SHP77 (cell line): ENCODE results near the gene GABBR1.

Experiments
- DNase-seq, 2 experiments: peaks; one replicate each; lab custom pipeline; 2025; lab: John Stamatoyannopoulos, UW

Gene GABBR1

DNA sequence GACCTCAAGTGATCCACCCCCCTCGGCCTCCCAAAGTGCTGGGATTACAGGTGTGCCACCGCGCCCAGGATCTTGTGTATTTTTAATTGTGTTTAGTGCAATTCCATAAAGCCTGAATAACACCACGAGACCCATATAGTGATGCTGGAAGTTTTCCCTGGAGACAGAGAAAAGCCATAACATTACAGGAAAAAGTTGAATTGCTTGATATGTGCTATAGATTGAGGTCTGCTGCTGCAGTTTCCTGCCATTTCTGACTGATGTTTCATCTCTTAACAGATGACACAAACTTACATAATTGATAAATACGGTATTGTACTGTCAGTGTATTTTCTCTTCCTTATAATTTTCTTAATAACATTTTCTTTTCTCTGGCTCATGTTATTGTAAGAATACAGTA is 66.1 kb downstream of the GABBR1 start:
- DNase-seq, result no peak

DNA sequence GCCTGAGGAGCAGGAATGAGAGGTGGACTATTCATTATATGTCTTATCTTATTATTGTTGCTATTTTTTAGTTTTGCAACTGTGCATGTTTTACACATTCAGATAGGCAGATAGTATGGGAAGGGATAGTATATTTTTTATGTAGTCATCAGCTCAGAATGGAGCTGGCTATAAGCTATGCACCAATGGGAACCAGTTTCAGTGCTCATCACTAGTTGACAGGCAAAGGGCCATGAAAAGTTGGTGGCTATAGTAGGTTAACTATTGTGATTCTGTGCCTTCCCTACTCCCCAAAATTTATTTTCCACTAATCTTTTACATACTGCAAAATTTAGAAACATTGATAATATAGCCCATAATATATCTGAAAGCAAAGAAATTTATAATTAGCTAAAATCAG is 68.1 kb downstream of the GABBR1 start:
- DNase-seq, result no peak

- no peak for DNase-seq
These were observed 69.5 kb downstream of the GABBR1 start for GRCh38 chr6:29563435-29563965.

DNA sequence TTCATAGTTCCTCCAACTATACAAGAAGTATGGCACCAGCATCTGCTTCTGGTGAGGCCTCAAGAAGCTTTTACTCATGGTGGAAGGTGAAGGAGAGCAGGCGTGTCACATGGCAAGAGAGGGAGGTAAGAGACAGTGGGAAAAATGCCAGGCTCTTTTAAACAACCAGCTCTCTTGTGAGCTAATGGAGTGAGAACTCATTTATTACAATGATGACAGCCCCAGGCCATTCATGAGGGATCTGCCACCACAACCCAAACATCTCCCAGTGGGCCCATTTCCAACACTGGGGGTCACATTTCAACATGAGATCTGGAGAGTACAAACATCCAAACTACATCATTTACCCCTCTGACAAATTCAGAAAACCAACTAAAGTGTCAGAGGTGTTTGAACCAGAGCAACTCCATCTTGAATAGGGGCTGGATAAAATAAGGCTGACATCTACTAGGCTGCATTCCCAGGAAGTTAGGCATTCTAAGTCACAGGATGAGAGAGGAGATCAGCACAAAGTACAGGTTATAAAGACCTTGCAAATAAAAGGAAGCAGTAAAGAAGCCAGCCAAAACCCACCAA is 71.3 kb downstream of the GABBR1 start:
- no peak for DNase-seq

- no peak for DNase-seq
These were observed 71.9 kb downstream of the GABBR1 start for GRCh38 chr6:29561091-29561490.

DNA sequence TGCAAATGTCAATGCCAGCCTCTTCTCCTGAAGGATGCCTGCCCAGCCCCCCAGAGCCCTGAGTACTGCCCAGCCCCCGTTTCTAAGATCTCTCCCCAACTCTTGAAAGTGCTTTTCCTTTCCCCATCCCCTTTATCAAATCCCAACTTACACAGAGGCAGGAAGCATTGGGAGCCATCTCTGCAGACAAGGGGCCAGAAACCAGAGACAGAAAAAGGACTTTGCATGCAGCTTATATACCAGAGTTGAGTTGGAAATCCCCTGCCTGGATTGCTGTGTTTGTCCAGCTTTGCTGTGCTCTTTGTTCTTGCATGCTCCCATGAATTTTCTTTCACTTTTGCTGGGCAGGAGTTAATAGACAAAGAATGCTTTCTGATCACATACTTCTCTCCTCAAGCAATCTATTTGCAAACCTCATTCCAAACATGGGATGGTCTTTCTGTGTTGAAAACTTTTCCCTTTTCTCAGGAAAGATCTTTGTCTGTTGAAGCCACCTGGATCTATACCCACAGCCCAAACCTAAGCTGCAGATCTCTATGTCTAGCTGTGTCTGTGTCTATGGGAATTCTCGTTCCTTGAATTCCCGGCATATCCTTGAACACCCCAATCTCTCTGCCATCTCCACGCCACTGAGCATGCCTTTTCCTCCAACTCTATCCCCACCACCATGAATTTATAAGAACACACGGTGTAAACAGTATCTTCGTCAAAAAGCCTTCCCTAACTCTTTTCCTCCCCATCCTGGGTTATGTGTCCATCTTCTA is 73.3 kb downstream of the GABBR1 start, which contains the start of gene UBD:
UBD (minus strand) TSS at position 209 of the 764 bp plus-strand sequence; CDS start at position 178, 31 bp downstream.
- DNase-seq, result no peak

DNA sequence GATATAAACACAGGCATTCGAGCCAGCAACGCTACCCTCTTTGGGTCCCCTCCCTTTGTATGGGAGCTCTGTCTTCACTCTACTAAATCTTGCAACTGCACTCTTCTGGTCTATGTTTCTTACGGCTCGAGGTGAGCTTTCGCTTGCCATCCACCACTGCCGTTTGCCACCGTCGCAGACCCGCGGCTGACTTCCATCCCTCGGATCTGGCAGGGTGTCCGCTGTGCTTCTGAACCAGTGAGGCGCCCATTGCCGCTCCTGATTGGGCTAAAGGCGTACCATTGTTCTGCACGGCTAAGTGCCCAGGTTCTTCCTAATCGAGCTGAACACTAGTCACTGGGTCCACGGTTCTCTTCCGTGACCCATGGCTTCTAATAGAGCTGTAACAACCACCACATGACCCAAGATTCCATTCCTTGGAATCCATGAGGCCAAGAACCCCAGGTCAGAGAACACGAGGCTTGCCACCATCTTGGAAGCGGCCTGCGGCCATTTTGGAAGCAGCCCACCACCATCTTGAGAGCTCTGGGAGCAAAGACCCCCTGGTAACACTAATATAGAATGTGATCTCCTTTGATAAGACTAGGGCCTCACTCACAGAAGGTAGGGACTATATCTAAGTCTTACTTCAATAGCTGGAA is 74.4 kb downstream of the GABBR1 start:
- DNase-seq, result no peak

- no peak for DNase-seq
These were observed 75.7 kb downstream of the GABBR1 start for GRCh38 chr6:29557320-29557719.

DNA sequence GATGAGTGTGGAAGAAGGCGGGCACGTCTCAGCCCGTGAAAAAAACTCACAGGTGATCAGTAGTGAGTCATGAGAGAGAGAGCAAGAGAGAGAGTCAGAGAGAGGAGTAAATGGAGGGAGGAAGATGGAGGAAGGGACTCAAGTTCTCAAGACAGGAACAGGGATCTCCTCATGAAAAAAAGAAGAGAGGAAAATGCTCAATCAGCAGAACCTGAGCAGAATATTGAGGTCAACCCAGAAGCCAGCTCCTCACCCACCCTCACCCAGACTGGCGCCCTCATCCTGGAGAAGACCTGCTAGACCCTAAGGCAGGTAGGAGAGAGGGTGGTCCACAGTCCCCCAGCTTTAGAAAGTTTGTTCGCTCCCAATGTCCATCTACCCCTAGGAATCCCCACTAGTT is 78.2 kb downstream of the GABBR1 start:
- no peak for DNase-seq

DNA sequence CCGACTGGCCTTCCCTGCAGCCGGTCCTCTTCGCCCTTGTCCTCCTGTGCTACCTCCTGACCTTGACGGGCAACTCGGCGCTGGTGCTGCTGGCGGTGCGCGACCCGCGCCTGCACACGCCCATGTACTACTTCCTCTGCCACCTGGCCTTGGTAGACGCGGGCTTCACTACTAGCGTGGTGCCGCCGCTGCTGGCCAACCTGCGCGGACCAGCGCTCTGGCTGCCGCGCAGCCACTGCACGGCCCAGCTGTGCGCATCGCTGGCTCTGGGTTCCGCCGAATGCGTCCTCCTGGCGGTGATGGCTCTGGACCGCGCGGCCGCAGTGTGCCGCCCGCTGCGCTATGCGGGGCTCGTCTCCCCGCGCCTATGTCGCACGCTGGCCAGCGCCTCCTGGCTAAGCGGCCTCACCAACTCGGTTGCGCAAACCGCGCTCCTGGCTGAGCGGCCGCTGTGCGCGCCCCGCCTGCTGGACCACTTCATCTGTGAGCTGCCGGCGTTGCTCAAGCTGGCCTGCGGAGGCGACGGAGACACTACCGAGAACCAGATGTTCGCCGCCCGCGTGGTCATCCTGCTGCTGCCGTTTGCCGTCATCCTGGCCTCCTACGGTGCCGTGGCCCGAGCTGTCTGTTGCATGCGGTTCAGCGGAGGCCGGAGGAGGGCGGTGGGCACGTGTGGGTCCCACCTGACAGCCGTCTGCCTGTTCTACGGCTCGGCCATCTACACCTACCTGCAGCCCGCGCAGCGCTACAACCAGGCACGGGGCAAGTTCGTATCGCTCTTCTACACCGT is 79.5 kb downstream of the GABBR1 start:
- no peak for DNase-seq

DNA sequence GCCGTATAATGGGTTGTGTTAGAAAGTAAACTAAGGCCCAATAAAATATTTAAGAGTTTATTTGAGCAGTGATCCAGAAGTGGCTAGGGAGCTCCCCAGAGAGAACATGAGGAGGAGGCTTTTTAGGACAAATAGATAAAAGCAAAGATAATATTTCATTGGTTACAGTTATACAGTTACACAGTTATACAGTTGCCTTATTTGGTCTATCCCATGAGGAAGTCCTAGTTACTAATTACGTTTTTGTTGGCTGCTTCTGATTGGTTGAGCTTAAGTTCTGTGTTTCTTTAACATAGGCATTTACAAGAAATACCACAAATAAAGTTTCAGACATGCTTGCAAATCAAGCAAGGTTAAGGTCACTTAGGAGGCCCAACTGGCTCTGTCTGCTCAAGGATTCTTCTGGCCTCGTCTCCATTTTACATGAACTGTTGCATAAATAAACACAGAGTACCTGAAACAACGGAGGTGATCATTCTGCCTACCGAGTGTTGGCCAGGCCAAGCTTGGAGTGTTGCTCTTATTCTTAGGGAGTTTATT is 80.4 kb downstream of the GABBR1 start:
- no peak for DNase-seq

- DNase-seq, result no peak
These were observed 85.4 kb downstream of the GABBR1 start for GRCh38 chr6:29547573-29547972.

DNA sequence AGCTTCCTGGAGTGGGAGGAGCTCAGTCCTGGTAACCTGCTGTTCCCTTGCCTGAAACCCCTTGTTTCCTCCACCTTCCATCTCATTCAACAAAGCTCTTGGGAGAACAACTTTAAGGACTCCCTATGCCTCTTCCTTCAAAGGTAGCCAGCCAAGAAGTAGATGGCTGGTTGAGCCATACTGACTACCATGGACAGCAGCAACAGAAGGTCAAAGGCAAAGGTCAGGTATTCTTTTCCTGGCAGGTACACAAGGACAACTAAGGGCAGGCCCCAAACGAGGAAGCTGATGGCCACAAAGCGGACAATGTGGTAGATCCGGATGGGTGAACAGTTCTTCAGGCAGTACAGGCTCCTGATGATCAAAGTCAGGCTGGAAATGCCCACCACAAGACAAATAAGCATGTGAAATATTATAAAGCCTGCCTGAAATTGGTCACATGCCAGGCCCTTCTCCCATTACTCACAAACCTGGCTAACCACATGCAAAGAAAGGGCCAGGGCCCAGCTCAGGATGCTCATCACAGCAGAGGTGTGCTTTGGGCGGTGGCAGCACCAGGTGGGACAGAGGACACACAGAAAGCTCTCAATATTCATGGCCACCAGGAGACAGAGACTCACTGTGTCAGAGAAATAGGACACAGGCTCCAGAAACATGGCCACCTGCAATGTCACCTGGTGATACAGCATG is 95.1 kb downstream of the GABBR1 start:
- DNase-seq, result no peak

DNA sequence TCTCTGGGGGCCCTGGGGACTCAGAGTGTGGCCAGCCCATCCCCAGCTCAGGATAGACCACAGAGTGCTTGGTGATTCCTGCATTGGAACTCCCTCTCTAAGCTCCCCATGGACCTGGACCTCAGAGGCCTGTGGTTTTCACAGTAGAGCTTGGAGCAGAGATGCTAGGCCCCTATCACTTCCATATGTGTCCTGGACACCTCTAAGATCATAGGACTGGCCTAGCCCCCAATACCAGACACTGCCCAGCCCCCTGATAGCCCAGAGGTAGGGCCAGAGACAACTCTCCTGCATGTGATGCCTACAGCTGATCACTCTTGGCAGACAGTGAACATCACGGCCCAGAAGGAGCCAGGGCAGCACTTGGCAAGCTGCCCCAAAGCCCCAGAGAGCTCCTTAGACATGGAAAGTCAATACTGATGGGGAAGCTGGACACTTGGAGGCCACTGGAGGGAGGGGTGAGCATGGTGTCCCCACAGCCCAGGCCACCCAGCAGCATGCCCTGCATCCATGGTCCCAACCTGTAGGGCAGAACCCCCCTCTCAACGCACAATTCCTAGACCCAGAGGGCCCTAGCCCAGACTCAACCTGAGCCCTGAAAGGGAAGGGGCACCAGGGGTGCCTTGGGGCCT is 100.5 kb downstream of the GABBR1 start:
- no peak for DNase-seq

- no peak for DNase-seq
These were observed 101.3 kb downstream of the GABBR1 start for GRCh38 chr6:29531668-29532067.

- no peak for DNase-seq
These were observed 102.2 kb downstream of the GABBR1 start for GRCh38 chr6:29530671-29531310.

DNA sequence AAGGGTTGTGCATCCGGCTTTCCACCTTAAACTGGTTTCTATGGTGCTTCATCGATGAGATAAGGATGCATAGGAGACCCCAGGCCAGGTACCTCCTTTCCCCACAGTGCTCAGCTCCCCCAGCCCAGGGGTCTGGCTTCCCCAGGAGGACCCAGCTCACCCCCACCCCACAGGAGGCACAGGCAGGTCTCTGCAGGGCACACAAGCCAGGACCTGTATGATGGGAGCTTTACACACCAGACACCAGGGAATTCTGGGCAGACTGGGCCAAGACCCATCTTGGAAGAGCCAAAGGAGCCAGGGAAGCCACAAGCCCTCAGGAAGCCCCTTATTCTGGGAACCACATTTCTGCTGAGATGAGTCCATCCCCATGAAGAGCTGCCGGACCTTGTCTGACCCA is 103.0 kb downstream of the GABBR1 start:
- DNase-seq, result no peak

DNA sequence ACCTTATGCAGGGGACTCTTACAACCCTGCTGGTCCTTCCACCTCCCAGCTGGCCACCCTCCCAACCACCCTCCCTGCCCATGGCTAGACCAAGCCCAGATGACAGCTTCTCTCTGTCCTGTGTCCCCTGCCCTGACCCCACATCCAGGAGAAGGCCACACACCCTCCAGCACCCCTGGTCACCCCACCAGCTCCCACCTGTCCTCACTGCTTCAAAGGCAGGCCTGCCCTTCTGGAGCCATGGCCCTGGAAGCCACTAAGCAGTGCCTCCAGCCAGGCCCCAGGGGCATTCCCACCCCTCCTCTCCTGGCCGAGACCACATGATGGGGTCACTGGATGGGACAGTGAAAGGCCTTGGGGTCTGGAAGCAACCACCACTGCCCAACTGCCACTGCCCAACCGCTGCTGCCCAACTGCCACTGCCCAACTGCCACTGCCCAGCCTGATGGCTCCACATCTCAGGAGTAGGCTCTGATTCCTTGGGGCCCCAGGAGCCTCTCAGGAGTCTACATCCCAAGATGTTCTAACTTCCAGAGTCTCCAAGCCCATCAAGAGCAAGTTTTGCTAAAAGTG is 103.9 kb downstream of the GABBR1 start:
- DNase-seq, result no peak

DNA sequence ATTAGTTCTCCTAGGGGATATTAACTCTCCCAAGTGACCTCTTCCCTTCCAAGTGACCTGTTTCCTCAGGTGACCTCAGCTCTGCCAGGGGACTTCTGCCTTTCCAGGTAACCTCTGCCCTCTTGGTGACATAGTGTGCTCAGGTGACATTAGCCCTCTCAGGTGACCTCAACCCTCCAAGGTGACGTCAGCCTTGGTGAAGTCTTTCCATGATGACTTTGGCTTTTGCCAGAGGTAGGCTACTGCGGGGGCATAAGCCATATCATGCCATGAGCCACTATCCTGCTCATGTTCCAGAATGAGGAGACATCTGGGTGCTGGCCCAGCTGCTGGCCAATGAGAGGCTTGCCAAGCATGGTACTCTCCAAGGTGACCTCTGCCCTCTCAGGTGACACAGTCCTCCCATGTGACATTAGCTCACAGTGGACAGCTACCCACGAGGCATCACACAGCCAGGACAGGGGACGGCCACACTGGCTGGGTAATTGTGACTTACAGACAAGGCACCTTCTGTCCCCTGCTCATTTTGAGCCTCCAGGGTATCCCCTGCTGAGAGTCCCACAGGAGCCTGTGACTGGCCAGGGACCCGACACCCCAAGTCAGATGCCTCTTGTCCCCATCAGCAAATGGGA is 104.6 kb downstream of the GABBR1 start:
- DNase-seq, result no peak

DNA sequence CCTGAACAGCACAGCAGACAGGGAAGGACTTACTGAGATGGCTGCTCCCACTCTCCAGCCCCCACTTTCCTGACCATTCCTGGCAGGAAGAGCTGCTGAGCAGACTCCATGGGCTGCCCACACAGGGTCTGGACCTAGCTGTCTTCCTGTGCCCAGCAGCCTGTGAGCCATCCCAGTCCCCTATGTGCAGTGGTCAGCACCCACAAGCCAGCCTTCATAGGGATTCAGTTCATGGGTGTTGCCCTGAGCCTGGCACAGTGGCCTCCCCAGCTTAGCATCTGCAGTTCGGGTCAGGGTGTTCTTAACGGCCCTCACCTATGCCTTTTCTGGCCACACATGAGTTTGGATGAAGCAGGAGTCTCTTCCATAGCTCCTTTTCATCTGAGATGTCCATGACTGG is 105.4 kb downstream of the GABBR1 start:
- DNase-seq, result no peak
